Posterior vena cava (tissue), 2 donors: Measurements from ENCODE around the gene KLHL5. TPM values are rescaled to one million over a fixed set of nuclear protein-coding genes. Genes with fewer than 3 reads are reported as not detected.
"Not testable (repeated sequence)": the region's sequence is repeated elsewhere in the genome, so short reads cannot be mapped to it uniquely, and the experiment has no call there.

Experiments
- DNase-seq: peaks from one replicate; pipeline ENCODE4 v3.0.0-alpha.2; 2020; ENCODE audit warnings: low spot score
- intact Hi-C, 2 donors: fragments of 100-400 bp; cut with DNase I; formaldehyde crosslinking; loops; one replicate each; pipeline versions ENCODE4 v1.14.1 to v1.14.2; 2022 to 2023
- total RNA-seq, 2 donors: library from RNA; stranded (reverse); fragmentation: NEBNext Ultra II Directional; extraction: Animal tissue kit (Norgen Biotek cat#: 25700); gene quantifications; one replicate each; pipeline ENCODE4 v1.2.1, GENCODE V29; 2021
- donor health status: DM: yes; HTN: yes; CAD: no.
- donor health status: DM: yes; HTN: yes; CAD: no.

Gene KLHL5
- total RNA-seq, 2 donors from 2014 or later, result 39.1 to 51.7 TPM

DNA sequence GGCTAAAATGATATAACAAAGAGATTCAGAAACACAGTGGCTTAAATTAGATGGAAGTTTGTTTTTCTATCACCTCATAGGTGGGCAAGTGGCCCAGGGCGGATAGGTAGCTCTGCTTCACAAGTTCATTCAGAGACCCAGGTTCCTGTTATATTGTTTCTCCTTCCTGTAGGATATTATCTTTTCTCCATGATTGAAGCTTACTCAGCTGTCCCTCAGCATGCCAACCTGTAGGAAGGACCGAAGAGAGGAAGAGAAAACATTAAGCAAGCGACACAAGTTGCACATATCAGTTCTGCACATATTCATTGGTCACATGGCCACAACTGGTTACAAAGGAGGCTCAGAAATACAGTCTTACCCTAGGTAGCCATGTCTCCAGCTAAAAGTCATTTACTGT lies 6.9 kb downstream of the KLHL5 start:
- no peak for DNase-seq
- intact Hi-C loops, result no loop called here

DNA sequence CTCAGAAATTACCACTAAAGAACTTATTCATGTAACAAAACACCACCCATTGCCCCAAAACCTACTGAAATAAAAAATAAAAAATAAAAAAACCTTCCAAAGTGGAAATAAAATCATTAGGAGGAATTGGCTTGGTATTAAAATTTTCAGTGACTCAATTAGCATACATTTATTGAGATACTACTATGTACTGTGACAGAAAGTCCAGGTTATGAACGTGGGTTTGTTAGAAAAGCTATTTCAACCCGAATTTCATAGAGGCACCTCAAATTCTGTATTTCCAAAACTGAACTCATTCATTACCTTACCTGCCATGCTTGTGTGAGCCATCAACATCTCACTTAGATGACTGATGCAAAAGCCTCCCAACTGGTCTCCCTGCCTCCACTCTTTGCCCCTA lies 16.8 kb downstream of the KLHL5 start:
- intact Hi-C loops, result no loop called here
- DNase-seq, result no peak

DNA sequence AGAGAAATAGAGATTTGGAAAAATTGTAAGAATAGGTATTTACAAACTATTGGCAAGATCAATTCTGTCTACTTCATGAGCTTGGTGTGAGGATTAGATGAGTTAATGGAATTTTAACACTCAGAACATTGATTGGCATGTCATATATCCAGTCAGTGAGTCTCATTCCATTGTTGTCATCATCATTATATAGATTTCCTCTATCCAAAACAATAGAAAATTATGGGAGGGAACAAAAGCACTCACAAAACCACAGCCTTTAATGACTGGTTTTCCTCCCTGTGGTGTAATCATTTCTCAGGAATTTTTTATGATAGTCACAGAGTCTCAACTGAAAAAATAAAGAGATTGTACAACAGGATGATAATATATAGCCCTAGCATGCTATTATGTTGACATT lies 21.1 kb downstream of the KLHL5 start:
- intact Hi-C loops, result no loop called here
- DNase-seq, result no peak

DNA sequence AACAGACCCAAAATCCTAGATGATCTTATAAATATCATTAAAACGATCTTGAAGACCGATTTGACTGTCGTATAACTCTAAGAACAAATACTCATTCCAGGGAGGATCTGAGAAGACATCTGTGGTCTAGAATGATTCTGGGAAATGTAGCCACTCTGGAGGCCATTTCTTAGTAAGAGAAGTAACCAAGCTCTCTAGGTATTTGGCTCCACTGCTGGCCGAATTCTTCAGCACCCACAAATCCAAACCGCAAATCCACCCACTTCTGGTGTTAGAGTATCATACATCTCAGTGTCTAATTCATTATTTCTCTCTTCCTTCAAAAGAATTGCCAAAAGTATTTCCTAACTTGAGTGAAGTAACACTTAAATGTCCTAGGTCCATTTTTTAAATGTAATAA lies 23.9 kb downstream of the KLHL5 start:
- intact Hi-C loops, result no loop called here

DNA sequence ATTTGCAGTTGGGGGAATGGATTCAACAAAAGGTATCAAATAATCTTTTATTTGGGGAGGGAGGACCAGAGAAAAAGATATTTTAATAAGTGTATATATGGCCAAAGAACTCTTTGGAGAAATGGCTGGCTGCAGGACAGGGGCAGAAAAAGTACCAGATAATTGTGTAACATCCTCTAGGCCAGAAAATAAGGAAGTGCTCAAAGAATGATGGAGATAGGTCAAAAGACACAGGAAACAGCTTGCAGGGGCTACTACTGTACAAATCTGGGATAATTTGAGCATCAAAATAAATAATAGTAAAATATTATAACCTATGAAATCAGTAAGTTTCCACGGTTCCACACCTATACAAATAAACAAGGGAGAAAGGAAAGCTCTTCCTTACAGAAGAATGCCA lies 34.8 kb downstream of the KLHL5 start:
- intact Hi-C loops, result no loop called here
- no peak for DNase-seq

More for the DNA sequence above, 23.9 kb downstream of the KLHL5 start:
- no peak for DNase-seq

DNA sequence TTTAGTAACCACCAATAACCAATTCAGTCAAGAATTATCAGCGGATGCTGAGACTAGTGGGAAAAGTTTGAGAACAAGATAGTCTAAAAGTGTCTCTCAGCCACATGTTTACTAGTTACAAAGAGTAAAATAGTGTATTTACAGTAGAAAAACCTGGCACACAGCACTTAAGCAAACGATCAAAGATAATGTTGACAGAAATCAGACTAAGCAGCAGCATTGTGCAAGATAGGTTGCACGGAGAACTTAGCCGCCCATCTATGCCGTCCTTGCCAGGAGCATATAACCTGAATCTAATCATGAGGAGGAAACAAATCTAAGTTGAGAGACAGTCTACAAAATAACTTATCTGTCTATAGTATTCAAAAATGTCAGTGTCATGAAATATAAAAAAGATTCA lies 35.3 kb downstream of the KLHL5 start:
- DNase-seq, result no peak
- intact Hi-C loops, result no loop called here

DNA sequence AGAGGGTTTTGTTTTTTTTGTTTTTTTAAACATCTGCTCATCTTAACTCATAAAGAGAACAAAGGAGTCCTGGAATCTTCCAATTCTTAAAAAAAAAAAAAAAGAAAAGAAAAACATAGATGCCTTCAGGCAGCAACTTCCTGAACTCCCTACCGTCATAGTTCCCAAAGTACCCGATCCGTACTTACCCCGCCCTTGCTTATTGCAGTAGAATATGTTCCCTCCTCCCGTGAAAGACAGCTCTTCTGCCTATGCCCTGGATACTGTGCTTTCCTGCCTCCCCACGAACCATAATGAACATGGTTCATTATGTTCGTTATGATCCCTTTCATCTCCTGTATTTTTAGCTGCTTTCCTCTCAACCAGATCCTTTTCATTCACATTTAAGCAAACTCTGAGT lies 40.3 kb downstream of the KLHL5 start:
- DNase-seq, result no peak
- intact Hi-C loops, result no loop called here

DNA sequence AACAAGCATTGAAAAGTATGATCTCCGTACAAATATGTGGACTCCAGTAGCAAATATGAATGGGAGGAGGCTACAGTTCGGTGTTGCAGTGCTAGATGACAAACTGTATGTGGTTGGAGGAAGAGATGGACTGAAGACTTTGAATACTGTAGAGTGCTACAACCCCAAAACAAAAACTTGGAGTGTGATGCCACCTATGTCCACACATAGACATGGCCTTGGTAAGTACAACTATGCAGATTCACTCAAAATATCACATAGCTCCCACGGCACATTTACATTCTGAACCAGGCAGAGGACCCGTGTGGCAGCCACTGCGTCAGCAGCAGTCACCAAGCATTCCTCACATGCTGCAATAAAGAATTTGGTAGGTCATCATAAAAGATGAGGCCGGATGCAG lies 41.3 kb downstream of the KLHL5 start:
- DNase-seq, result no peak
- intact Hi-C loops, result no loop called here

DNA sequence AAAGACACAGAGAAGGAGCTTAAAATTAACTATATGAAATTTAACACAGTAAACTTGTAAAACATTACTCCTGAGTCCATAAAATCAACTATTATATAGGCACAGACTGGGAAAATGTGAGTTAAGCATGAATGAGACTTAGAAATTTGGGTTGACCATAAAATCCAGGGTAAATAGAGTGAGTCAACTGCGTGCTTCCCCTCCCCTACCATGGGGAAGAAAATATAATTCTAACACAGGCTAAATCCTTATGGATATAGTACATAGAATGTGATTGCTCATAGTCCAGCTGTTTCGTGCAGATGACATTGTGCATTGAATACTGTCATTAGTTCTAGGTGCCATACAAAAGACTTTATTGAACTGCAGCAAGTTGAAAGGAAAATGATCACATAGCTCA lies 42.2 kb downstream of the KLHL5 start:
- DNase-seq, result no peak
- intact Hi-C loops, result no loop called here

DNA sequence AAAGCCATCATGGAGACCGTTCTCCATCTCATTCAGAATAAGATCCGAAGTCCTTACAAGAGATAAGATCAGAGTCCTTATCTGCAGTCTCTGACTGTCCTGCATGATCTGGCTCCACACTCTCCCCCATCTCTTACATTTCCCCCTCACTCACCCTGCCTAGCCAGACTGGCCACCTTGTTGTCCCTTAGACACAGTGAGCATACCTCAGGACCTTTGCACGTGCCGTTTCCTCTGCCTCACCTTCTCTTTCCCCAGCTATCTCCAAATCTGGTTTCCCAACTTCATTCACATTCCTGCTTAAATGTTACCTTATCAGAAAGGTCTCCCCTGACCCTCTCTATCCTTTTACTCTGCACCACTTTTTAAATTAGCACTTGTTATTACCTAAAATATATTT lies 44.0 kb downstream of the KLHL5 start:
- DNase-seq, result no peak
- intact Hi-C loops, result no loop called here

DNA sequence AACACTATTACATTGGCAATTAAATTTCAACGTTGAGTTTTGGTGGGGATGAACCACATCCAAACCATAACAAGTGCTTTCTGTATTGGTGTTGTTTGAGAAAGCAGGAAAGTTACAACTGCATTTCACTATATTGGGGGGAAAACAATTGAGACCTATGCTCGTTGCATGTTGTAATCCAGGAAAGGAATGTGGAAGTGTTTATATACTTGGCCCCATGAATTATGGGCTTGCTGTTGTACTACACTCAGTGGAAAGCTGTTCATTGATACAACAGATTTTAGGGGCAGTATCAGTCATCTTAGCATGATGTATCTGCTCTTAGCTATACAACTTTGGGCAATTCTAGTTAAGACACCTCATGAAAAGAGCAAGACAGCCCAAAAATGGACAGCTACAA lies 52.4 kb downstream of the KLHL5 start:
- intact Hi-C loops, result no loop called here
- no peak for DNase-seq

DNA sequence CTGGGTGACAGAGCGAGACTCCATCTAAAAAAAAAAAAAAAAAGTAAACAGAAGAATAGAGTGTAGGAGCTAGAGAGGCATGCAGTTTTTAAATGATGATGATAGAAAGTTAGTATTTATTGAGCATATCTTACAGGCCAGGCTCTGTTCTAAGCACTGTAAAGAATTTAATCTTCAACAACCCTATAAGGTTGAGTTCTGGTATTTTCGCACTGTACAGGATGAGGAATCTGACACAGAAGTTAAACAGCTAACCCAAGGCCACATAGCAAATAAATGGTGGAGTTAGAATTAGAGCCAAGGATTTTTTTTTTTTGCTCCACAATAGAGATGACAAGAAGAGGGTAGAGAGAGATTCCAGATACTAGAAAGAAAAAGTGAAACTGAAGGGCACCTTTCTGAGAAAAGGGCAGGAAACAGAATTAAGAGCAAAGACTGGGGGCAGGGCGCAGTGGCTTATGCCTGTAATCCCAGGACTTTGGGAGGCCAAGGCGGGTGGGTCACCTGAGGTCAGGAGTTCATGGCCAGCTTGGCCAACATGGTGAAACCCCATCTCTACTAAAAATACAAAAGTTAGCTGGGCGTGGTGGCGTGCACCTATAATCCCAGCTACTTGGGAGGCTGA lies 56.1 kb downstream of the KLHL5 start:
- no peak for DNase-seq
- intact Hi-C loops, result no loop called here

DNA sequence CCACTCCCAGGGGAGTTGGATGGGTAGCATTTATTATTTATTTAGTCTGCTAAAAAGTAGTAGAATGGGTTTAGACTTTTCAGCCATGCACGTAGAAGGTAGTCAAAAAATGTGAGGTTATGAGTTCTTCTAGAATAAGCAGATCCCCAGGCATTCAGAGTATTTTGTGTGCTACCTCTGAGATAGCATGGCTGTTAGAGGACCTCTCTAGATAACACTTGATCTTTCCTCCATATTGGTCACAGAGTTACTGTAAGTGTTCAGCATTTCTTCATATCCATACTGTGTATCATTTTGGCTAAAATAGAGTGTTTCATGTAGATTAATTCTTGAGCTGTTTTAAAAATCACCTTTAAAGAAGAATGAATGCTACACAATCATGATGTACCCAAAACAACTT lies 58.4 kb downstream of the KLHL5 start:
- intact Hi-C loops, result no loop called here
- no peak for DNase-seq

DNA sequence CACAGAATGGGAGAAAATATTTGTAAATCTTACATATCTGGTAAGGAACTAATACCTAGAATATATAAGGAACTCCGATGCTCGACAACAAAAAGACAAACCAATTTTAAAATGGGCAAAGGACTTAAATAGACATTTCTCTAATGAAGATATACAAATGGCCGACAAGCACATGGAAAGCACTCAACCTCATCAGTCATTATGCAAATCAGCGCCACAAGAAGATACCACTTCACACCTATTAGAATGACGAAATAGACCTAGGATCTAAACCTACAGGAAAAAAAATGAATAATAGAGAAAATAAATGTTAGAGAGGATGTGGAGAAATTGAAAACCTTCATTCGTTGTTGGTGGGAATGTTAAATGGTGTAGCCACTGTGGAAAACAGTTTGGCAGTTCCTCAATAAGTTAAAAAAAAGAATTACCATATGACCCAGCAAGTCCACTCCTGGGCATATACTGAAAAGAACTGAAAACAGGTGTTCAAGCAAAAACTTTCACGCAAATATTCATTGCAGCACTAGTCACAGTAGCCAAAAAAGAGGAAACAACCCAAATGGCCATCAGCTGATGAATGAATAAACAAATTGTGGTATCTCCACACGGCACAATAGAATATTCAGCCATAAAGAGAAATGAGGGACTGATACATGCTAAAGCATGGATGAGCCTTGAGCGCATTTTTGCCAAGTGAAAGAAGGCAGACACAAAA lies 63.0 kb downstream of the KLHL5 start:
- intact Hi-C loops, result no loop called here
- DNase-seq, result no peak

DNA sequence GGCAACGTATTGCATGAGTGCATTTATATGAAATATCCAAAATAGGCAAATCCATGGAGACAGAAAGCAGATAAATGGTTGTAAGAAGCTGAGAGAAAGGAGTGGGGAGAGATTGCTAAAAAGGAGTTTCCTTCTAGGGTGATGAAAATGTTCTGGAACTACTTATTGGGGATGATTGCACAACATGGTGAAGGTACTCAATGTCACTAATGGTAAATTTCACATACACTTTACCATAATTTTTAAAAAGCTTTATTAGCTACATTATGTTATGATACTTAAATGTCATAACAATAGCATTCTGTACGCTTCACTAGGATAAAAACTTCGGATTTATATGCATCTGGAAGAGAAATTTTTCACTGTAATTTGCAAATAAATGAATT lies 63.6 kb downstream of the KLHL5 start:
- no peak for DNase-seq
- intact Hi-C loops, result no loop called here

DNA sequence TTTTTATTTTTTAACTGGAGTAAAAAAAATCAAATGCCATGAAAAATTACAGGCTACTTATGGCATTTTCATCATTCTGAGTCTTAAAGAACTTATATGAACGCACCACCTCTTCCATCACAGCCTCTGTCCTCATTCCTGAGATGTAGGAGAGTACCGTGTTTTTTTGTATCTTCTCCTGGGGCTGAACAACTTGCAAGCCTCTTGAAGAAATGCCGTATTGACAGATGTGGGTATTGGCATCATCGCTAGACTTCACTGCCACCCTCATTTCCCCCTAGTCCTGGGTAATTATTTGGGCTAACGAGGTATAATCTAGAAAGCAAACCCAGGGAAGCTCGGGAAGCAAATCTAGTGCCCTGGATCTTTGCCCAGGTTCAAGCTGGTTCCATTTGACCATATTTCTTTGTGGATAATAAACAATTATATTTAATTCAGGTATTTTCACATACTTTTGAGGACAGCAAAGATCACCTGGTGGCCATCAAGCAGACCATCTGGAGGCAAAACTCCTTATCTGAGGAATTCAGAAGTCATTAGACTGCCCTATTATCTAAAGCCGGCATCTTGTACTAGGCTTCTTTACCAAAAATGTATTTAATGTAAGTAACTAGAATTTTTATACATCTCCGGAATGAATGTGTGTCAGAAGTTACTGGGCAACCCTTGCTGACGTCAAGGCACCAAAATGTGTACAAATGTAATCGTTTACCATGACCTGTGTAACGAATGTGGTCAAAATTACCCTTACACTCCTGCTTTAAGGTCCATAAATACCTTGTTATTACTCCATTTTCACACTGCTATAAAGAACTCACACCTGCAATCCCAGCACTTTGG lies 64.4 kb downstream of the KLHL5 start:
- intact Hi-C loops, result no loop called here
- DNase-seq, result no peak

DNA sequence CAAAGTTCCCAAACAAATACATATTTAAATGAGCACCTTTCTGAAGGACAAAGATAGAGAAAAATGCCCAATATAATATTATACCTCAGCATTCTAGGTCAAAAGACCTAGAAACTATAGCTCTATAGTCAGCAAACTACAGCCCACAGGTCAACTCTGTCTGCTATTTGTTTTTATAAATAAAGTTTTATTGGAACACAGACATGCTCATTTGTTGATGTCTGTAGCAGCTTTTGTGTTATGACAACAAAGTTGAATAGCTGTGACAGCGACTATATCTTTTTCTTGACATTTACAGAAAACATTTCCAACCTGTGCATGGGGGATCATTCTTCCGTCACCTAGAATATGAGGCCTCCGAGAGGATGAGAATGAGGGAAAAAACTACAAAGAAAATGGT lies 71.6 kb downstream of the KLHL5 start:
- intact Hi-C loops, result loop anchor here in 1 of 2 donors (10.0 kb wide), 1 partner anchor 229 kb away; no protein-coding TSS in a partner anchor
- no peak for DNase-seq

DNA sequence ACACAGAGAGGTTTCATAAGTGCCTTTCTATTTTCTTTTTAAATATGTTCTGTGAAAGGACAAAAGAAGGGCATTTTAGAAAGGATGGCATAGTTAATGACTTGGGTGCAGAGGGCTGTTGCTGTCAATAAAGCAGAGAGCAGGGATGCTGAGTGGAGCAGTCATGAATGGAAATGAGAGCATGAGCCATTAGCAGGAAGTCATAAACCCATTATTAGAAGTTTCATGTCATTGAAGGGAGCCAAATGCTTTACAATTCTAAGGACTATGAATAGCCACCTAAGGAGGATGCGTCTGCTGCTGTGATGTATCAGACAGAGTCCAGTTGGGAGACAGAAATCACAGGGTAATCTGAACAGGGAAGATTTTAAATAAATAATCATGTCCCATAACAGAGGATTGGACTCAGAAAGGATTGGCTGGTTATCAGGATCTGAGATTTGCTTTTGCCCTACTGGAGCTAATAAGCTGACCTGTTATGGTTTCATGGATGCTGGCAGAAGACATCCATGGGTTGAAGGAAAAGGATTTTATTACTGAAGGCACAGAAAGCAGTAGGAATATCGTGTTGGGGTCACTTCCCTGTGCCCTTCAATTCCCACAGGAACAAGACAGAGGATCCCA lies 72.8 kb downstream of the KLHL5 start:
- no peak for DNase-seq
- intact Hi-C loops, result loop anchor here in 1 of 2 donors (10.0 kb wide), 1 partner anchor 230 kb away; no protein-coding TSS in a partner anchor

DNA sequence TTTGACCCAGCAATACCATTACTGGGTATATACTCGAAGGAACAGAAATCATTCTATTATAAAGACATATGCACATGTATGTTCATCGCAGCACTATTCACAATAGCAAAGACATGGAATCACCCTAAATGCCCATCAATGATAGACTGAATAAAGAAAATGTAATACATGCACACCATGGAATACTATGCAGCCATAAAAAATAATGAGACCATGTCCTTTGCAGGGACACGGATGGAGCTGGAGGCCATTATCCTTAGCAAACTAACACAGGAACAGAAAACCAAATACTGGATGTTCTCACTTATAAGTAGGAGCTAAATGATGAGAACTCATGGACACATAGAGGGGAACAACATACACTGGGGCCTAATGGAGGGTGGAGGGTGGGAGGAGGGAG lies 76.2 kb downstream of the KLHL5 start:
- intact Hi-C loops, result loop anchor here in 1 of 2 donors (10.0 kb wide), 1 partner anchor 233 kb away; no protein-coding TSS in a partner anchor
- DNase-seq, result not testable (repeated sequence)

DNA sequence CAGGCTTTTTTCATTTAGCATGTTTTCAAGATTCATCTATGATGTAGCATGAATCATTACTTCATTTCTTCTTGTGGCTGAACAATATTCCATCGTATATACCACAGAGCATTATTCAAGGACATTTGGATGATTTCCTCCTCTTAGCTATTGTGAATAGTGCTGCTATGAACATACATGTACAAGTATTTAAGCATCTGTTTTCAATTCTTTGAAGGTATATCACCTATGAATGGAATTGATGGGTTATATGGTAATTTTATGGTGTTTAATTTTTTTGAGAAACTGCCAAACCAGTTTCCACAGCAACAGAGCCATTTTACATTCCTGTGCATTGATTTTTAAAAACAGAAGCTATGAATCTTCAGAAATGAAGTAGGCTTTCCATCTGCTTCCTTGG lies 84.2 kb downstream of the KLHL5 start:
- no peak for DNase-seq
- intact Hi-C loops, result no loop called here
